Measurements from ENCODE around the gene IL1RAPL2. TPM values are rescaled to one million over a fixed set of nuclear protein-coding genes. Genes with fewer than 3 reads are reported as not detected.
"Not testable (repeated sequence)": the region's sequence is repeated elsewhere in the genome, so short reads cannot be mapped to it uniquely, and the experiment has no call there.

The IL1RAPL2 gene
- total RNA-seq, 1 experiment from 2014 or later, result not detected

DNA sequence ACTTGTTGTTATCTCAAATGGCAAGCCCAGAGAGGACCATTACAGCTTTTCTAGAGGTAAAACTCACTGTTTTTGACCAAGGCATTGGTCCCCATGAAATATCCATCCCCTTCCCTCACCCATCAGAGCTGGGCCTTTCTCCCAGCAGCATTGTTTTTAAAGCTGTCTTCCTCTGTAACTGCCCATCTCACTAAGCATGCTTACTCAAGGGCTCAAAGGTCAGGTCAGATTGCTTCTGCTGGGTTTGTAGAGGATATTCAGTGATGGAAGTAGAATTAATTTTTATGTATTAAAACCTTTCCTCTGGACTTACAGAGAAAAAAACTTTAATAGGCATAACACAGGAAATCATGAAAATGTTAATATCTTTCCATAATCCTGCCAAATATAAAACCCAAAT lies 643.4 kb downstream of the IL1RAPL2 start:
- DNase-seq (ENCODE audit: low read depth), result no peak
- in situ Hi-C loops (cut with HindIII; ENCODE audit: low pct_unique_long_range_greater_than_20kb, low sequenced_read_pairs), result no loop called here

DNA sequence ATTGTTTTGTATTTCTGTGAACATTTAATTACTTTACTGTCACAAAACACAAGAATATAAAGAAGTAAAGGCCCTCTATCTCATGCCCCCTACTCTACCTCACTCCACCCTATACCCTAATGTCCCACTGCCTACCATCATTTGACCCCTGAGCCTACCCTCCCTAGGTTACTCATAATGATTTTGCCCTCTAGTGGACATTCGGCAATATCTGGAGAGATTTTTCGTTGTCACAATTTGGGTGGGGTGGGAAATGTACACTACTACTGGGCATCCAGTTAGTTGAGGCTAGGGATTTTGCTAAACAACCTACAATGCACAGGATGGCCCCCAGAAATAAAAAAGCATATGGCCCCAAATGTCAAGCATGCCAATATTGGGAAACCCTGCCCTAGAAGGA lies 644.3 kb downstream of the IL1RAPL2 start:
- DNase-seq (ENCODE audit: low read depth), result no peak
- in situ Hi-C loops (cut with HindIII; ENCODE audit: low pct_unique_long_range_greater_than_20kb, low sequenced_read_pairs), result no loop called here

DNA sequence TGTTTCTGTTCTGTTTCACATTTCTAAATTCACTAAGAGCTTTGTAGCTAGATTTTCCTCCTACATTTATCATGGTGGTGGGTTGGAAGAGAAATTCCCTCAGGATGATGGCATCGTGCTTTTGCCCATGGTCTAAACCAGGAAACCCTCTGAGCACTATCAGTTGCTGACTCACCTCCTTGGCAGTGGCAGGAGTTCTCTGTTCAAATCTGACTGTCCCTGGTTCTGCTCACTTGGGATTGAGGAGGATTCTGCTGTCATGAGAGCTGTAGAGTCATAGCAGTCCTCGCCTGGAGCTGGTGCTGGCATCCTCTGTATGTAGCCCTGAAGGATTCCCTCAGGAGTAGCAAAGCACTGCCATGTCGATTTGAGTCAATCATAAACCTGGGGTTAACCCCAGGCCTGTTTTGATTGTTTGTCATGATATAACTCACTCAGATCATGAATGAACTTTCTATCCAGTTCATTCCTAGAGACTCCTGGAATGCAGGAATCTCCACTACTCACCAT lies 645.1 kb downstream of the IL1RAPL2 start:
- peak; percentile 12 for DNase-seq (ENCODE audit: low read depth)
- in situ Hi-C loops (cut with HindIII; ENCODE audit: low pct_unique_long_range_greater_than_20kb, low sequenced_read_pairs), result no loop called here

DNA sequence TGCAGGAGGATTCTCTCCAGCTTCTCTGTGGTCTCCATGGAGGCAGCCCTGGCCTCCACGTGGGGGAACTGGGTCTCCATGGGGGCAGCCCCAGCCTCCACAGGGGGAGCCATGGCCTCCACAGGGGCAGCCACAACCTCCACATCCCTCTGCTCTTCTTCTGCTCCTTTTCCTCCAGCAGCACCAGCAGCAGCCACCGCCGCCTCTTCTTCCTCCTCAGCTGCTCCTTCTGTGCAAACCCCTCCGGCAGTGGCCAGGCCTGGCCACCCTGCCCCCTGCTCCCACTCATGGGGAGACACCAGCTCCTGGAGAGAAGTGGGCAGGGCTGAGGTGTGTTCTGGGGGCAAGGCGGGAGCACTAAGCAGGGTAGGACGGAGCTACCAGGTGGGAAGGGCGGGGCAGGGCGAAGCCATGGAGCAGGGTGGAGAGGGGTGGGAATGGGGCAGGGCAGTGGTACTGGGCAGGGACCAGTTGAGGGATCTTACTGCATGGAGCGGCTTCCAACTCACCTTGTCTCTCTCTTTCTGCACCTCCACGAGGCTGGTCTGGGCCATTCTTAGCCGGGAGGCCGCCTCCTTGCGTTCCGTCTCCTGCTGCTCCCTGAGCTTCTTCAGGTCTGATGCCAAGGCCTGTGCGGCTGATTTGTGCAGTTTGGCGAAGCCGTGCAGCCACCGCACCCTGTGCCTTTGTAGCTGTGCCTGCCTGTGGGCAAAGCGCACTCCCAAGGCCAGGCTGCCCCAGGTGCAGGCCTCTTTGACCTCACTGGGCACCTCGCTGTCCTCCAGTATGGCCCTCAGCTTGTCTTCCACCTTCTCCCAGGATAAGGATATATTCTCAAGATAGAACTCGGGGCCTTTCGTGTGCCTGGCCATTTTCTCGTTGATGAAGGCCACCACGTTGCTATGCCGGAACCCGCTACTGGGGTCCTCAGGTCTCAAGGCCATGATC lies 653.7 kb downstream of the IL1RAPL2 start:
- DNase-seq (ENCODE audit: low read depth), result no peak
- in situ Hi-C loops (cut with HindIII; ENCODE audit: low pct_unique_long_range_greater_than_20kb, low sequenced_read_pairs), result no loop called here

DNA sequence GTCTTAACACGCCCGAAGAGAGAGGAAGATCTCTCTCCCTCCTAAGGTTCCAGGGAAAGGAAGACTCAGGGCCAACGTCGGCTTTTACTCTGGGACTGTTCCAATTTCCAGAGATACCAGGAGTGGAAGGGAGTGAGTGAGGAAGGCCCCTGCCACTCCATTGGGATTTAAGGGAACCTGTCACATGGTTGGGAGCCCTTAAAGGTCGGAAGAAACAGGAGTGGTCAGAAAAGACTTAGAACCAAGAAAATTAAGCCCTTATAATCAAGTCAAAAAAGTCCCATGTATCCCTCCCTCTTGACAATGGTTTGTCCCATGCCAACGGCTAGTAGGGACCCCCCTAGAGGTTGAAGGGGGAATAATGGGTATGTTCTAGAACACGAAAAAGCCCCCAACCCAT lies 654.6 kb downstream of the IL1RAPL2 start, which contains the start of gene TEX13A:
TEX13A (minus strand) TSS at position 59 of the 400 bp plus-strand sequence. CDS start 297 bp downstream, outside the sequence.
- no peak for DNase-seq (ENCODE audit: low read depth)
- in situ Hi-C loops (cut with HindIII; ENCODE audit: low pct_unique_long_range_greater_than_20kb, low sequenced_read_pairs), result no loop called here

DNA sequence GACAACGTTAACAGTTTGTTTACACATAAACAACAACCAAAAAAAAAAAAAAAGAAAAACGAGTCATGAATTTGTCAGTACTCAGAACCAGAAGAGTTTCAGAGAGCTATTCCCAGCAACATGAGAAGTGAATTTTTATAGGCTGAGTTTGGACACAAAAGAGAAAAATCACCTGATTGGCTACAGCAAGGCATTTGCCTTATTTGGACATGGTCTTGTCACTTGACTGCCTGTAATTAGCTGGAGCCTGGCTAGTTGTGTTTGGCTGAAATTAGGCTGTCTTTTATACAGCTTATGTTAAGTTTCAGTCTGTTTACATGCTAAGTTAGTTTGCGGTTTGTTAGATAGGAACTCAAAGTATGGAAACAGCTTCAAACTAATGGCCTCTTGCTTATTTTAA lies 655.4 kb downstream of the IL1RAPL2 start:
- in situ Hi-C loops (cut with HindIII; ENCODE audit: low pct_unique_long_range_greater_than_20kb, low sequenced_read_pairs), result no loop called here
- peak; percentile 4 for DNase-seq (ENCODE audit: low read depth)

DNA sequence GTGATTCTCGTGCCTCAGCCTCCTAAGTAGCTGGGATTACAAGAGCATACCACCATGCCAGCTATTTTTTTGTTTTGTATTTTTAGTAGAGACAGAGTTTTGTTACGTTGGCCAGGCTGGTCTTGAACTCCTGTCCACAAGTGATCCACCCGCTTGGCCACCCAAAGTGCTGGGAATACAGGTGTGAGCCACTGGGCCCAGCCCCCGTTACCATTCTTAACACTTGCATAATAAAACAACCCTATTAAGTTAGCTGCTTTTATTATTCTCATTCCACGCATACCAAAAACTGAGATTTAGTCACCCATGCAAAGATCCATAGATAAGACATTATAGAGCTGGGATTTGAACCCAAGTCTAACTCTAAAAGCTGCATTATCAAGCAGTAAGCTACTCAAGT lies 660.5 kb downstream of the IL1RAPL2 start:
- in situ Hi-C loops (cut with HindIII; ENCODE audit: low pct_unique_long_range_greater_than_20kb, low sequenced_read_pairs), result no loop called here
- no peak for DNase-seq (ENCODE audit: low read depth)

DNA sequence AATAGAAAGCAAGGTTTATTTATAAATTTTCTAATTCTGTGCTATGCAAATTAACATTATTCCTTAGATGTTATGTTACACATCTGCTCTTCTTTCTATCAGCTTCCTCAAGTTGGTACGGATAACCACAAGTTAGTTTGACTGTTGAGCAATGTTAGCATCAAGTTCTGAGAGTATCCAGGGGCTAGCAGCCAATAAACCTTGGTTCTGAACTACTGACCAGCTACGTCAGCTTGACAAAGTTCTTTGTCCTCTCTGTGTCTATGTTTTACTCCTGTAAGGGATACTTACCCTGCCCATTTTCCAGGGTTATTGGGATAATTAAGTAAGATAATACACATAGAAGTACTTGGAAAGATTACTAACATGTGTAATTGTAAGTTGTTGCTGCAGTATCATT lies 662.6 kb downstream of the IL1RAPL2 start:
- in situ Hi-C loops (cut with HindIII; ENCODE audit: low pct_unique_long_range_greater_than_20kb, low sequenced_read_pairs), result no loop called here
- no peak for DNase-seq (ENCODE audit: low read depth)

DNA sequence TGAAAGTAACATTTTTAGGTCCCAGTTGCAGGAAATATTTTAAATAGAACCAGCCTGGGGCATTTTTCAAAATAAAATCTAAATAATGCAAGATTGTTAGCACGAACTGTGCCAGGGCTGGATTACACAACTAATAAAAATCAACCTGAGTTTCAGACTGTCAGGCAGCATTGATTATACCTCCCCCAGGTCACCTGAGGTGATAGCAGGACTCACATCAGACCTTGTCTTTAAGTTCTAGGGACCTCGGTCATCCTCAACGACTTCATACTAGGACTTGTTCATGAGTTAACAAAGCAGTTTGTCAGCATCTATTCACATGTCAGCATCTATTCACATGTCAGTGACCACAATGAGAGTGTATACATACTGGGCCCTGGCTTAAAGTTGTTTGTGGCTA lies 663.1 kb downstream of the IL1RAPL2 start:
- in situ Hi-C loops (cut with HindIII; ENCODE audit: low pct_unique_long_range_greater_than_20kb, low sequenced_read_pairs), result no loop called here
- DNase-seq (ENCODE audit: low read depth), result no peak

DNA sequence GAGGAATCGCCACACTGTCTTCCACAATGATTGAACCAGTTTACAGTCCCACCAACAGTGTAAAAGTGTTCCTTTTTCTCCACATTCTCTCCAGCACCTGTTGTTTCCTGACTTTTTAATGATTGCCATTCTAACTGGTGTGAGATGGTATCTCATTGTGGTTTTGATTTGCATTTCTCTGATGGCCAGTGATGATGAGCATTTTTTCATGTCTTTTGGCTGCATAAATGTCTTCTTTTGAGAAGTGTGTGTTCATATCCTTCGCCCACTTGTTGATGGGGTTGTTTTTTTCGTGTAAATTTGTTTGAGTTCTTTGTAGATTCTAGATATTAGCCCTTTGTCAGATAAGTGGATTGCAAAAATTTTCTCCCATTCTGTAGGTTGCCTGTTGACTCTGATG lies 671.4 kb downstream of the IL1RAPL2 start:
- DNase-seq (ENCODE audit: low read depth); in situ Hi-C loops (cut with HindIII; ENCODE audit: low pct_unique_long_range_greater_than_20kb, low sequenced_read_pairs): not testable (repeated sequence)

DNA sequence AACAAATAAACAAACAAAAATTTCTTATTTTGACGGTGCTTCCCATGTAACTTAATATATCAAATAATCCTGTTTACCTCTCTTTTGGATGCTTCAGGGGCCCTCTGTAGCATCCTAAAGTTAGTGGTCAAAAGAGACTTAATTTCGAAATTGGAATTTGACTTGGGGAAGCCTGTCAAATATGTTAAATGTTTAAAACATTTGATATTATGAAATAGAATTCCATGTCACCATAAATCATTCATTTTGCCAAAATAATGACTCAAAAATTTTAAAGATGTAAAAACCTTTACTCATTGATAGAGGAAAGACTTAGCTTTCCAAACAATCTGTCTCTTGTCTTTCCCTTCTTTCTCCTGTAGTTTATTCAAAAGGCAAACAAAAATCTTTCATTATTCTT lies 675.1 kb downstream of the IL1RAPL2 start:
- no peak for DNase-seq (ENCODE audit: low read depth)
- in situ Hi-C loops (cut with HindIII; ENCODE audit: low pct_unique_long_range_greater_than_20kb, low sequenced_read_pairs), result no loop called here

DNA sequence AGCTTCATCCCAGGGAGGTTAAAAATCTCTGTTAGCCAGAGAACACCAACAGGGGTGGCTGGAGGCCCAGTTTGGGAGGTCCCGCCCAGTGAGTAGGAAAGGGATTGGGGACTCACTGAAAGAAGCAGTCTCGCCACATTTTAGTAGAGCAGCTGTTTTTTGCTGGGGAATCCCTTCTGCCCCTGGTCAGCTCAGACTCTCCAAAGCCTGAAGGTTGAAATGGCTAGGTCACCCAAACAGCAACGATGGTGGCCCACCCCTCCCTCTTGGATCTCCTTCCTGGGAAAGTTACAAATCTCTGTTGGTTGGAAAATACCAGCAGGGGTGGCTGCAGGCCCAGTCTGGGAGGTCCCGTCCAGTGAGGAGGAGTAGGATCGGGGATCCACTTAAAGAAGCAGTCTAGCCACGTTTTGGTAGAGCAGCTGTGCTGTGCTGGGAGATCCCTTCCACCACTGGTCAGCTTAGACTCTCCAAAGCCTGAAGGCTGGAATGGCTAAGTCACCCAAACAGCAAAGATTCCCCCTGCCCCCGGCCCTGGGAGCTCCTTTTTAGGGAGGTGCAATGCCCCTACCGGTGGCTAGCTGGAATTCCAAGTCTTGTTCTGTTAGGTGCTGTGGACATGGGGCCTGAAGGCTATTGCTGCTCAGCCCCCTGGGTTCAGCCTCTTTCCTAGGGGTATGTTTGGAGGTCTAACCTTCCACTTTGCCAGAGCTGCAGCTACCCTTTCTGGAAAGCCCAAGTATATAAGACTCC lies 694.5 kb downstream of the IL1RAPL2 start:
- in situ Hi-C loops (cut with HindIII; ENCODE audit: low pct_unique_long_range_greater_than_20kb, low sequenced_read_pairs), result no loop called here
- DNase-seq (ENCODE audit: low read depth), result no peak

DNA sequence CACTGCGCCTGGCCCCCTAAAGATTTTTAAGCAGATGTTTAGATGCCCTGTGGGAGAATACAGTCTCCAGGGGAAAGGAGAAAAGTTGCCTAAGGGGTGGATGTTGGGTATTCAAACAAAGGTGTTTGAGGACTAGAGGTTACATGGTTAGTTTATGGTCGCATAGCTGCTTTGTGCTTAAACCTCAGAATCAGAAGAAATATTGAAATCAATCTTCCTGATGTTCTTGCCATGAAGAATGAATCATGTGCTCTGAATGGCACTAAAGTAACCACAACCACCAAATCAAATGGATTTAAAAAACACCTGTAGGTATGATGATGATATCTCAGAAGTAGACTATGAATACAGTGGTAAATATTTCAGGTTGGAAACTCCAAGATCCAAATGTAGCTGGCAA lies 697.2 kb downstream of the IL1RAPL2 start:
- in situ Hi-C loops (cut with HindIII; ENCODE audit: low pct_unique_long_range_greater_than_20kb, low sequenced_read_pairs), result no loop called here
- no peak for DNase-seq (ENCODE audit: low read depth)

DNA sequence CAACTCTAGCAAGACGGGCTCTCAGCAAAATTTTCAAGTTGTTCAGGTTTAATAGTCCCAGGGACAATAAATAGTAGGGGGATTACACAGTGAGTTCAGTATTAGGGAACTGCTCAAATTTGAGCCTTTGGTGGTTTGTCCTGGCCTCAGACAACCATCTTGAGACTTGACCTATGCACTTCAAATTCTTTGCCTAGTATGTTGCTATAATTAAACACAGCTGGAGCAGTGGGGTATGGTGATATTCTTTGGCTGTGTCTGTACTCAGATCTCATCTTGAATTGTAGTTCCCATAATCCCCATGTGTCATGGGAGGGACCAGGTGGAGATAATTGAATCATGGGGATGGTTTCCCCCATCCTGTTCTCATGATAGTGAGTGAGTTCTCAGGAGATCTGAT lies 697.8 kb downstream of the IL1RAPL2 start:
- in situ Hi-C loops (cut with HindIII; ENCODE audit: low pct_unique_long_range_greater_than_20kb, low sequenced_read_pairs), result no loop called here
- no peak for DNase-seq (ENCODE audit: low read depth)

DNA sequence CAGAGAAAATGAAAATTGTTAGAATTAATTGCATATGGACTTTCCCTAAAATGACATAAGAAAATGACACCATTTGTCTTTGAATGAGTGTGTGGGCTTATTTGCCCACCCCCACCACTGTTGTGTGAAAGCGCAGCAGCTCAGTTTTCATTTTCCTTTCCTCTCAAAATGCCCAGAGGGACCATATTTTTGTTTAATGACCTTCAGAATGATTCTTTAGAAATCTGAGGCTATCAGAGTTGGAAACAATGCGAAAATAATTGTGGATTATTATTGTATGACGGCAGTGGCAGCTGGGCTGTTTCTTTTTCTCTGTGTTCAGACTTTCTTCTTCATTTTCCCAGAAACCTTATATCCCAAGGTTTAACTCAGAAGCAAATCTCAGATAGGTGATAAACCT lies 699.1 kb downstream of the IL1RAPL2 start:
- DNase-seq (ENCODE audit: low read depth), result no peak
- in situ Hi-C loops (cut with HindIII; ENCODE audit: low pct_unique_long_range_greater_than_20kb, low sequenced_read_pairs), result no loop called here

DNA sequence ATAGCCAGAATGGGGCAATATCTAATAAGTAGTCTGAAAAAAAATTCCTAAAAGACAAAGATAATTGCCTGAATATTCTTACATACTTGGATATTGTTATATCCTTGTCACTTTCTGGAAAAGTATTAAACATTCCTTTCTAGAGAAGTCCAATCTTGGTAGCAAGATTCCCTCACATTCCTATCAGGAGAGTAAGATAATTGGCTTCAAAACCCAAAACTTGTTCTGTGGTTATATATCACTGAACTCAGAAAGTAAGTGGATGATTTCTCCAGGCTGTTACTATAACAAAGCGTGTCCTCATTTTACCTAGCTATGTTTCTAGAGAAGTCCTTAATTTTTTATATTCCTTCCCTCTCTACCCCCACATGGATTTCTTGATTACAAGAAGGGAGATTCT lies 700.5 kb downstream of the IL1RAPL2 start:
- in situ Hi-C loops (cut with HindIII; ENCODE audit: low pct_unique_long_range_greater_than_20kb, low sequenced_read_pairs), result no loop called here
- no peak for DNase-seq (ENCODE audit: low read depth)

DNA sequence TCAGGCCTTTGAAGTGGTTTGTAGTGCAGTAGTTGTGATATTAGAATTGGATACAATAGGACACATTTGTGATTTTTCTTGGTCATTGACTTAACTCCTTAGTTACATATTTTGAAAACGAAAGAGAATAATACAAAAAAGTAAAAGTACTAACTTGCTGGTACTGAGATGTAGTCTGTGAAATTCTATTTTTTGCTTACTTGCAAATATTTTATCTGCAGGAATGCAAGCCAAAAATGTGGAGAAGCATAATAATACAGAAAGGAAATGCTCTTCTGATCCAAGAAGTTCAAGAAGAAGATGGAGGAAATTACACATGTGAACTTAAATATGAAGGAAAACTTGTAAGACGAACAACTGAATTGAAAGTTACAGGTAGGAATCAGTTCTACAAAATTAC lies 701.2 kb downstream of the IL1RAPL2 start:
- DNase-seq (ENCODE audit: low read depth), result no peak
- in situ Hi-C loops (cut with HindIII; ENCODE audit: low pct_unique_long_range_greater_than_20kb, low sequenced_read_pairs), result no loop called here

DNA sequence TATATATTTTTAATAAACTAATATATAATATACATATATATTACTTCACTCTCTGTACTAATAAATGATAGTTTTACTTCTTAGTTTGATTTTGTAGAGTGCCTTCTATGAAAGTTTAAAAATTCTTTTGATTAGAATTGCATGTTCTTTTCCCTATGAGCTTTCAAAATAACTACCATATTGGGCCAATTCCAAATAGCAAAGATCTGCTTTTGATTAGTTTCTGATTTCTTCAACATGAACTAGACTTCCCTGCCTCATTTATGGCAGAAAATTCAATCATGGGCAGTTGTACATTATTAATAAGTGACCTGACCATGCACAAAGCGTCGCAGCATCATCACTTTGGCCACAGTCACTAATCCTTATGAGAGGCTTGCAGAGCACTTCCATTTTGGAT lies 703.4 kb downstream of the IL1RAPL2 start:
- in situ Hi-C loops (cut with HindIII; ENCODE audit: low pct_unique_long_range_greater_than_20kb, low sequenced_read_pairs), result no loop called here
- DNase-seq (ENCODE audit: low read depth), result no peak

DNA sequence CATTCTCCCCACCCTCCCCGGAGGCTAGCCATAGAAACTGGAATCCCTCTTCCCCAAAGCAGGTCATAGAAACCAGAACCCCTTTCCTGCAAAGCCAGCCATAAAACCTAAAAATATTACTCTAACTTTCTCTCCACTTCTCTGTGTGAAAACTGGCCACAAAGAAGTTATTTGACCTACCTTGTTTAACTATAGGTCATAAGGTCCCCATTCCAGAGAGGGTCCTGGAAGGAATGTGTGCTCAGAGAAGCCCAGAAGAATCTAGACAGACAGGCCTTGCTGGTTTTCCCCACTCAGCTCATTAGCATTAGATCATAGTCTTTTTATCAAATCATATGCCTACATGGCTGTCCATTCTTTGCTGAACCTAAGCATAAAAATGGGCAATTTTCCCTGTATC lies 707.3 kb downstream of the IL1RAPL2 start:
- in situ Hi-C loops (cut with HindIII; ENCODE audit: low pct_unique_long_range_greater_than_20kb, low sequenced_read_pairs), result no loop called here
- no peak for DNase-seq (ENCODE audit: low read depth)

Measured in Caki2 (cell line).